Activated CD4-positive, alpha-beta T cell treated with anti-CD3 and anti-CD28 coated beads, Interleukin-2, amount 10 ng/mL, durations not matched to agents 7 days and 5 days (primary cell): ENCODE results near the gene RFNG. TPM values are rescaled to one million over a fixed set of nuclear protein-coding genes. Genes with fewer than 3 reads are reported as not detected.
A peak's percentile ranks its signal among the peaks of the same experiment; 100 is the strongest.

Experiments
- CTCF ChIA-PET: fragments of 350-600 bp; sonication (Branson Sonifier 250); formaldehyde crosslinking; loops from one replicate; lab custom pipeline; 2021; ENCODE audit warnings: antibody characterized with exemption; lab: Charles Lee
- POLR2A ChIA-PET: fragments of 350-600 bp; sonication (Branson Sonifier 250); formaldehyde crosslinking; loops from one replicate; lab custom pipeline; 2021; ENCODE audit warnings: antibody characterized with exemption; lab: Charles Lee
- DNase-seq: peaks from one replicate; pipeline ENCODE4 v3.0.0-alpha.2; 2020
- H3K27ac Mint-ChIP-seq: one replicate; pipeline ENCODE4 v1.8.0; 2021; ENCODE audit warnings: mild to moderate bottlenecking, moderate library complexity, mixed read lengths
- H3K27me3 Mint-ChIP-seq: one replicate; pipeline ENCODE4 v1.8.0; 2021; ENCODE audit warnings: mixed read lengths
- H3K36me3 Mint-ChIP-seq: one replicate; pipeline ENCODE4 v1.8.0; 2021; ENCODE audit warnings: low read depth, mixed read lengths
- H3K4me1 Mint-ChIP-seq: one replicate; pipeline ENCODE4 v1.8.0; 2021; ENCODE audit warnings: mixed read lengths
- H3K4me3 Mint-ChIP-seq: one replicate; pipeline ENCODE4 v1.8.0; 2021; ENCODE audit warnings: mild to moderate bottlenecking, moderate library complexity, mixed read lengths
- H3K9me3 Mint-ChIP-seq: one replicate; pipeline ENCODE4 v1.8.0; 2021; ENCODE audit warnings: mixed read lengths
- total RNA-seq, 2 experiments: library from RNA; stranded (reverse); gene quantifications; one replicate each; pipeline ENCODE4 v1.2.3, GENCODE V29; 2021

RFNG gene
- total RNA-seq, 2 experiments from 2014 or later, result 29.0 to 29.8 TPM

DNA sequence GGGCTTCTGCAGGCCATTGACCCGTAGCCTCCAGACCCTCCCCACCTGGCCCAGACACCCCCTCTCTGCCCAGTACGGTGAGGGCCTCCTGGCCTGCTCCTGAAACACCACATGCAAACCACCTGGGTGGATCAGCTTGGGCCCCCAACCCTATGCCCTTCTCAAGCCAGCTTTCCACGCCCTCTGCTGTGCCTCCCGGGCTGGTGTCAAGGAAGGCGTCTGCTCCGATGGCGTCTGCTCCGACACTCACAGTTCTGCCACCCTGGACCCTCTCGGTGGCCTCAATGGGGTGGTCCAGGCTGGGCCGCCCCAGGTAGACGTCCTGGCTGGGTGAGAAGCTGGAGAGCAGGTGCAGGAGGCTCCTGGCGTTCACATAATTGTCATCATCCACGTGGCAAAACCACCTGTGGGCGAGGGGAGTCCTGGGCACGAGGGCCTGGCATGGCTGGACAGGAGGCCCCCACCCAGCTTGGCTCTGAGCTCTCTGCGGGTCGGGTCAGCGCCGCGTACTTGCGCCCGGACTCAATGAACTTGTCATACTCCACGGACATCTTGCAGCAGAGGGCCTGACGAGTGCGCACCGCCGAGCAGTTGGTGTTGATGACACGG, 1.4 kb downstream of the RFNG start:
- POLR2A ChIA-PET, result no interaction called here

GRCh38 chr17:82049521-82049971, 2.1 kb downstream of the RFNG start:
- Mint-ChIP-seq H3K4me1 (peaks cover 23% of the 10 kb centered on the region), H3K36me3 (peaks cover 3% of the 10 kb centered on the region), H3K9me3 (no peaks in the 10 kb centered on the region), H3K4me3 (no peak overlapping the region), H3K27ac (no peak overlapping the region), H3K27me3 (no peaks in the 10 kb centered on the region)
- CTCF ChIA-PET, result interaction anchor here (1.5 to 2.3 kb wide), 3 partner anchors 9 to 19 kb away, joined by 4 to 14 read pairs (median 7); partner anchors contain the start of gene DCXR
- no peak for DNase-seq
- POLR2A ChIA-PET, result no interaction called here

More for the DNA sequence above, 1.4 kb downstream of the RFNG start:
- CTCF ChIA-PET, result interaction anchor here (0.5 to 2.3 kb wide), 5 partner anchors 9 to 135 kb away, joined by 3 to 14 read pairs (median 4); partner anchors contain the start of gene DCXR
- H3K4me1 Mint-ChIP-seq, result peaks cover 23% of the 10 kb centered on the region
- H3K9me3 Mint-ChIP-seq, result no peaks in the 10 kb centered on the region
- H3K27me3 Mint-ChIP-seq, result no peaks in the 10 kb centered on the region
- peaks cover 5% of the 10 kb centered on the region for H3K36me3 Mint-ChIP-seq
- H3K27ac Mint-ChIP-seq, result peak overlapping the region; percentile 93
- peak overlapping the region; percentile 82 for H3K4me3 Mint-ChIP-seq
- no peak for DNase-seq

DNA sequence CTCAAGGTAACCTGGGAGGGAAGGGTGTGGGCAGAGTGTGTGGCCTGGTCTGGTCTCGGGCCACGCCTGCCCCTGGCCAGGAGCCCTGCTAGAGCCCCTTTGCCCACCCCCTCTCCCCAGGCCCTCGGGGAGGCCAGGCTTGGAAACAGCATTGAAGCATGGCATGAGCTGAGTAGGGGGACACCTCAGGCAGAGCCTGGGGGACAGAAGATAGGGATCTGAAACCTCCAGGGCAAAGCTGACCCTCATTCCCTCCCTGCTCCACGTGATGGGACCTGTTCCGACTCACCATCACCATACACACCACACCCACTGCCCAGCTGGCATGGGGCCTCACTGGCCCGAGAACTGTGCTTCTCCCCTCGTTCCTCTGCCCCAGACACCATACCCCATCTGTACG, 2.5 kb downstream of the RFNG start:
- H3K27ac Mint-ChIP-seq, result no peak overlapping the region
- H3K36me3 Mint-ChIP-seq, result peaks cover 3% of the 10 kb centered on the region
- H3K27me3 Mint-ChIP-seq, result no peaks in the 10 kb centered on the region
- CTCF ChIA-PET, result interaction anchor here (2.3 kb wide), 1 partner anchor 11 kb away, joined by 14 read pairs; the partner anchor contains the start of gene DCXR
- DNase-seq, result no peak
- H3K4me3 Mint-ChIP-seq, result no peak overlapping the region
- no peaks in the 10 kb centered on the region for H3K9me3 Mint-ChIP-seq
- H3K4me1 Mint-ChIP-seq, result peaks cover 23% of the 10 kb centered on the region
- POLR2A ChIA-PET, result no interaction called here

- Mint-ChIP-seq H3K4me1 (peaks cover 21% of the 10 kb centered on the region), H3K4me3 (no peak overlapping the region), H3K27ac (no peak overlapping the region), H3K27me3 (no peaks in the 10 kb centered on the region), H3K9me3 (no peaks in the 10 kb centered on the region), H3K36me3 (peaks cover 3% of the 10 kb centered on the region)
- DNase-seq, result no peak
- ChIA-PET POLR2A (no interaction called here), CTCF (interaction anchor here (0.9 kb wide), 1 partner anchor 11 kb away, joined by 4 read pairs; the partner anchor contains the start of gene DCXR)
Measured at GRCh38 chr17:82048571-82048971, 3.0 kb downstream of the RFNG start.

DNA sequence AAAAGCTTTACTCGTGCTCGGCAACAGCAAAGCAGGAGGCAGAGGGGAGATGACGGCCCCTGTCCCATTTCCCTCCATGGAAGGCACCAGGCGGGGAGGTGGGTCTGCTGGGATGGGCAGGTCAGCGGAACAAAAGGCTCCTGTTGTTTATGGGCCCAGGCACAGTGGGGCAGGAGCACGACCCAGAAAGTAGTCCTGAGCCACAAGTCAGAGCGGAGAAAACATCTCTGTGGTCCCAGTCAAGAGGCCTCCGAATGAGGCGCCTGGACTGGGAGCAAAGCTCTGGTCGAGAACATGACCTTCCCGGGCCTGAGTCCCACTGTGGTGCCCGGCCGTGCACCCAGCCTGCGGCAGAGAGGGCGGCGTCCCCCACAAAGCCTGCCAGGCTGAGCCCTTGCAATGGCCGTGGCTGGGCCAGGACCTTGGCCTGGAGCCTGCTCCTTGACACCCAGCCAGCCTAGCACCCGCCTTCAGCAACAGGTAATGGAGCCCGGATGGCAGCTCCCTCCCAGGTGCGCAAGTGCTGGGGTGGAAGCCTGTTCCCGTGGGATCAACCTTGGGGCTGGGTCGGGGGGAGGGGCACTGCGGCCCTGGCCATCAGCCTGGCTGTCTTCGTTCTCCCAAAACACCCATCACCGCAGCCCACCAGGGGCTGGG, 3.6 kb downstream of the RFNG start:
- DNase-seq, result no peak
- H3K27ac Mint-ChIP-seq, result no peak overlapping the region
- peaks cover 16% of the 10 kb centered on the region for H3K4me1 Mint-ChIP-seq
- no peaks in the 10 kb centered on the region for H3K27me3 Mint-ChIP-seq
- H3K9me3 Mint-ChIP-seq, result no peaks in the 10 kb centered on the region
- POLR2A ChIA-PET, result no interaction called here
- CTCF ChIA-PET, result interaction anchor here (0.9 to 1.0 kb wide), 2 partner anchors 10 to 17 kb away, joined by 3 to 4 read pairs; partner anchors contain the start of gene DCXR
- H3K4me3 Mint-ChIP-seq, result no peak overlapping the region
- peaks cover 3% of the 10 kb centered on the region for H3K36me3 Mint-ChIP-seq

DNA sequence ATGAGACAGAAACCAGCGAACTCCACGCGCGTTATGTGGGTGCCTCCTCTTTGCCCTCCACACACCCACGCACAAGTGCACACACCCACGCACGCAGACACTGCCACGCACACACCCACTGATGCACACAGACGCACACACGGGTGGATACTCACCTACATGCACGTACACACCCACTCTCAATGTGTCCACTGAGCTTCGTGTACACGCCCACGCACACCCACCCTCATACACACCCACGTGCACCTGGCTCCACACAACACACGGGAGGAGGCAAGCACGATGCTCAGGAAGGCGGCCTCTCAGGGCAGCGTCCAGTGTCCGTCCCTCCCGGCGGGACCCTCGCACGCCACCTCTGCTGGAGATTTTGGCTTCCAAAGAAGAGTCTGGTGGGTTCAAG, 4.2 kb downstream of the RFNG start:
- no peaks in the 10 kb centered on the region for H3K9me3 Mint-ChIP-seq

GRCh38 chr17:82046903-82047302, 4.7 kb downstream of the RFNG start:
- Mint-ChIP-seq H3K27ac (no peak overlapping the region), H3K4me1 (peaks cover 11% of the 10 kb centered on the region), H3K36me3 (peaks cover 3% of the 10 kb centered on the region), H3K4me3 (no peak overlapping the region), H3K27me3 (no peaks in the 10 kb centered on the region), H3K9me3 (no peaks in the 10 kb centered on the region)
- POLR2A ChIA-PET, result no interaction called here
- DNase-seq, result no peak
- CTCF ChIA-PET, result no interaction called here

More for the DNA sequence above, 4.2 kb downstream of the RFNG start:
- peaks cover 3% of the 10 kb centered on the region for H3K36me3 Mint-ChIP-seq
- CTCF ChIA-PET, result interaction anchor here (1.0 kb wide), 1 partner anchor 17 kb away, joined by 3 read pairs; no protein-coding TSS in a partner anchor
- peaks cover 11% of the 10 kb centered on the region for H3K4me1 Mint-ChIP-seq
- H3K27me3 Mint-ChIP-seq, result no peaks in the 10 kb centered on the region
- POLR2A ChIA-PET, result no interaction called here
- no peak for DNase-seq
- H3K4me3 Mint-ChIP-seq, result no peak overlapping the region
- no peak overlapping the region for H3K27ac Mint-ChIP-seq

GRCh38 chr17:82045936-82046484, 5.6 kb downstream of the RFNG start:
- H3K4me3 Mint-ChIP-seq, result no peak overlapping the region
- no peaks in the 10 kb centered on the region for H3K9me3 Mint-ChIP-seq
- ChIA-PET POLR2A (no interaction called here), CTCF (no interaction called here)
- H3K27me3 Mint-ChIP-seq, result no peaks in the 10 kb centered on the region
- H3K4me1 Mint-ChIP-seq, result peaks cover 11% of the 10 kb centered on the region
- H3K36me3 Mint-ChIP-seq, result peaks cover 3% of the 10 kb centered on the region
- no peak overlapping the region for H3K27ac Mint-ChIP-seq
- DNase-seq, result no peak

- DNase-seq, result no peak
- ChIA-PET POLR2A (interaction anchor here (0.6 kb wide), 1 partner anchor 13 kb away, joined by 3 read pairs; no protein-coding TSS in a partner anchor), CTCF (interaction anchor here (1.6 to 2.2 kb wide), 2 partner anchors 13 to 63 kb away, joined by 4 read pairs; no protein-coding TSS in a partner anchor)
- Mint-ChIP-seq H3K4me1 (peaks cover 6% of the 10 kb centered on the region), H3K27ac (no peak overlapping the region), H3K27me3 (no peaks in the 10 kb centered on the region), H3K9me3 (no peaks in the 10 kb centered on the region), H3K36me3 (peaks cover 3% of the 10 kb centered on the region), H3K4me3 (no peak overlapping the region)
Measured at GRCh38 chr17:82043507-82043906, 8.1 kb downstream of the RFNG start.

- Mint-ChIP-seq H3K27ac (no peak overlapping the region), H3K27me3 (no peaks in the 10 kb centered on the region), H3K4me1 (peaks cover 11% of the 10 kb centered on the region), H3K4me3 (no peak overlapping the region), H3K9me3 (no peaks in the 10 kb centered on the region), H3K36me3 (peaks cover 2% of the 10 kb centered on the region)
- DNase-seq, result no peak
- CTCF ChIA-PET, result interaction anchor here (2.2 kb wide), 1 partner anchor 12 kb away, joined by 4 read pairs; no protein-coding TSS in a partner anchor
- POLR2A ChIA-PET, result interaction anchor here (0.6 kb wide), 1 partner anchor 549 kb away, joined by 3 read pairs; no protein-coding TSS in a partner anchor
Measured at GRCh38 chr17:82042649-82043048, 9.0 kb downstream of the RFNG start.

DNA sequence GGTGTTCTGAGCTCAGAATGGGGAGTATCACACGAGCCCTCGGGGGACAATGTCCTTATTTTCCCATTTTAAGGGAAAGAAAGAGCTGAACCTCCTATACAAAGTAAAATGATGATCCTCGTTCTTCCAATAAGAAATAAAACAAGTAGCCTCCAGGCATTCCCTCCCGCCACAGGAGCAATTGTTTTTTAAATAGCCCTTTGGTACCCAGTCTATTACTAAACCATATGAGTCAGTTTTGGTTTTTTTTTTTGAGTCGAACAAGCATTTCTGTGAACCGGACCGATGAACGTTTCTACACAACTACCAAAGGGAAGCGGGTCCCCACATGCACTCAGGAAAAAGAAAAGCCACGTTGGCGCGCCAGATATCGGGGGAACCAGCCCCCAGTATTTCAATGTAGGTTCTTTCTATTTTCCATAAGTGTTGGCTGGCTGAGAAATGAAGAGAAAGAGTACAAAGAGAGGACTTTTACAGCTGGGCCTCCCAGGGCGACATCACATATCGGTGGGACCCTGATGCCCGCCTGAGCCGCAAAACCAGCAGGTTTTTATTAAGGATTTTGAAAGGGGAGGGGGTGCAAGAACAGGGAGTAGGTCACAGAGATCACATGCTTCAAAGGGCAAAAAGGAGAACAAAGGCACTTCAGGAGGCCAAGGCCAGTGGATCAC, 10.3 kb downstream of the RFNG start:
- Mint-ChIP-seq H3K36me3 (no peaks in the 10 kb centered on the region), H3K9me3 (no peaks in the 10 kb centered on the region), H3K4me3 (no peak overlapping the region), H3K4me1 (peaks cover 13% of the 10 kb centered on the region), H3K27ac (no peak overlapping the region), H3K27me3 (no peaks in the 10 kb centered on the region)
- ChIA-PET CTCF (interaction anchor here (0.6 to 1.5 kb wide), 3 partner anchors 9 to 239 kb away, joined by 4 to 6 read pairs (median 4); partner anchors contain the start of gene RAC3), POLR2A (no interaction called here)
- no peak for DNase-seq

GRCh38 chr17:82039695-82040299, 11.8 kb downstream of the RFNG start:
- Mint-ChIP-seq H3K27ac (no peak overlapping the region), H3K36me3 (peaks cover 8% of the 10 kb centered on the region), H3K4me3 (no peak overlapping the region), H3K9me3 (no peaks in the 10 kb centered on the region), H3K27me3 (no peaks in the 10 kb centered on the region), H3K4me1 (peaks cover 25% of the 10 kb centered on the region)
- POLR2A ChIA-PET, result no interaction called here
- no peak for DNase-seq
- CTCF ChIA-PET, result interaction anchor here (1.0 to 1.5 kb wide), 2 partner anchors 10 to 17 kb away, joined by 4 read pairs; partner anchors contain the start of gene CENPX
